Right renal cortex interstitium (tissue), 3 donors: ENCODE results near the gene REEP2. TPM values are rescaled to one million over a fixed set of nuclear protein-coding genes. Genes with fewer than 3 reads are reported as not detected.

Experiments used
- DNase-seq, 3 donors: peaks; one replicate each; pipeline ENCODE4 v3.0.0-alpha.2; 2013; ENCODE audit warnings: low read depth in 3 of 3, low spot score in 2 of 3
- polyA plus RNA-seq, 3 donors: library from polyadenylated mRNA; unstranded; fragments of 120-200 nt; gene quantifications; one replicate each; pipeline ENCODE4 v1.2.1, GENCODE V29; 2013; ENCODE audit not compliant: insufficient read length in 3 of 3

Gene REEP2
- polyA plus RNA-seq, 3 donors = 7.2 to 10.9 (median 8.2) TPM

GRCh38 chr5:138448070-138448469 lies 9.2 kb downstream of the REEP2 start:
- no peak for DNase-seq

DNA sequence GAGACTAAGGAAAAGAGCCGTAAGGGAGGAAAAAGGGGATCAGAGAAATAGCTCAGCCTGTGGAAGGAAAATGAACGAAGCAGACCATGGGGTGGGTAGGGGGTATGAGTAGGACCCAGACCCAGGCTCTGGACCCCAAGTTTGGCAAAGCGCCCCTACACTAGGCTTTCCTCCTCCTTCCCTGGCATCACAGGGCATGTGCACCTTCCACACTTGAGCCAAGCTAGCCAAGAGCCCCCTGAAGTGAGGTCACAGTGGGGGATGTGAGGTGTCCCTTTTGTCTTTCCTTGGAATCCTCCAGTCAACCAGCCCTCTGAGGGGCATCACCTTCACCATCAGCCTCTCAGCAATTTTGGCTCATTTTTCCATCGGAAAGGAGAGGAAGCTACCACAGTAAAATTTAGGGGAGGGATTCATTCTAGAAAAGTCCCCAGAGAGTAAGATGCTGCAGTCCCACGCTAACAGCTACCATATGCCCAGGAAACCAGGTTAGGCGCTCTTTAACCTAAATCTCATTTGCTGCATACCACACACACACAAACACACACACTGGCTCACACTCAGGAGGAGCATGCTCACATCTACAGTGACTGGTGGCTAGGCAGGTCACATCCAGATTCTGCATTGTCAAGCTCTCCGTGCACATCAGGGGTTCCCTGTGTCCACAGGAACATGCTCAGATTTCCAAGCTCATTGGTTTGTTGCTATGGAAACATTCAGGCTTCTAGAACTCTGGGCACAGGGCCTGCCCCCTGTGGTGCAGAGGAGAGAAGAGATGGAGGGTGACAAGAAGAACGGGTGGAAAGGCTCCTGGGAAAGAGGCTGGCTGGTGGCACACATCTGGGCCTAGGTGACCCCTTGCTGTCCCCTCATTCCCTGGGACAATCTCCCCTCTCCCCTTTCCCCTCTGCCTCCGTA lies 9.9 kb downstream of the REEP2 start:
- DNase-seq = no peak

DNA sequence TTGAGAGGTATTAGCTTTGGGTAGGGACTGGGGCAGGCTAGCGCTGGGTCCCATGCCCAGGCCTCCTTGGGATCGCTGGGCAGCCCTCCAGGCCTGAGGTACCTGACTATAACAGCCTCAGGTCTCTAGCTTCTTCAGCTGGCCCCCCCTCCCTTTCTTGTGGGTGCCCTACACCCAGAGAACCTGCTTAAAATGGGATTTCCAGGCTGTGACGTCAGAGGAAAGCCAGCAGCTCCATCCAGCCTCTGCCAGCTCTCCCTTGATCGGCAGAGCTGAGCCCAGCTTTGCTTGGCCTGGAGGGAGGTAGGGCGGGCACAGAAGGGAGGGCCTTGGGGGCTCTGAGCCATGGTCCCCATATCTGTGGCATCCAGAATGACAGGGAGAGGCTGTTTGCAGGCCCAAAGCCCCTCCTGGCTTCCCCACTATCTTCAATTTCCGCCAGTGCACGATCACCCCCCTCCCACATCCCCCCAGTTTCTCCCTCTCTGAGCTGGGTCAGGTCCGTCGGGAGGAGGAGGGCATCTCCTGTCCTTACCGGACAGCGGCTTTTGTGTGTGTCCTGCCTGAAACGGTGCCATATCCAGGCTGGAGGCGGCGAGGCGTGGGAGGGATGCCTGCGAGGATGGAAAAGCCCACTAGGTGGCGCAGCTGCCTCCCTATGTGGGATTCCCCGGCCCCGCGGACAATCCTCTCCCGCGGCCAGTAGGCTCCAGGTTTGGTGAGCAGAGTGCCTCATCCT lies 10.8 kb downstream of the REEP2 start:
- DNase-seq = peak in 1 of 3 donors; percentile 79

DNA sequence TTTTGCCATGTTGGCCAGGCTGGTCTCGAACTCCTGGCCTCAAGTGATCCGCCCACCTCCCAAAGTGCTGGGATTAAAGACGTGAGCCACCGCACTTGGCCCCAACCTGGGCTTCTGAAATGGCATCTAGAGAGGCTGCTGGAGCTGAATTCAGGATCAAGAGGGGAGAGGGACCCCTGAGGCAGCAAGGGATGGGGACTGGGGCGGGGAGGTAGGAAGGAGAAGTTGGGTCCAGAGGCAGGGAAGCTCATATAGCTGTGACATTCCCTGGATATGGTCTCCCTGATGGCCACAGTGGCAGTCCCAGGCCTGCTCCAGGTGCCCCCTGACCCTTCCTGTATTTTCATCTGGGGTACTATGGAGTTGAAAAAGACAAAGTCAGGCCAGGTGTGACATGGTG lies 12.1 kb downstream of the REEP2 start:
- no peak for DNase-seq

DNA sequence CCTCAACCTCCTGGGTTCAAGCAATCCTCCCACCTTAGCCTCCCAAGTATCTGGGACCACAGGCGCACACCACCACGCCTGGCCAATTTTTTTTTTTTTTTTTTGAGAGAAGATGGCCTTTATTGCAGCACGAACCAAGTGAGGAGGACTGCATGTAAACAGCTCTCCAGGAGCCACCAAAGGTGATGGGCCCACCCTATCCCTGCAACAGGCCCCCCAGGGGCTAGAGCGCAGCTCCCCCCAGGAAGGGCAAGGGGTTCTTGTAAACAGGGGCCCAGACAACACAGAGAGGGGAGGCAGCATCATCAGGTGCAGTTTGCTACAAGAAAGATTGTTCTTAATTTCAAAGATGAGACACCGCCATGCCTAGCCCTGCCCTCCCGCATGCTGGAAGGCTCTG lies 13.9 kb downstream of the REEP2 start:
- no peak for DNase-seq

DNA sequence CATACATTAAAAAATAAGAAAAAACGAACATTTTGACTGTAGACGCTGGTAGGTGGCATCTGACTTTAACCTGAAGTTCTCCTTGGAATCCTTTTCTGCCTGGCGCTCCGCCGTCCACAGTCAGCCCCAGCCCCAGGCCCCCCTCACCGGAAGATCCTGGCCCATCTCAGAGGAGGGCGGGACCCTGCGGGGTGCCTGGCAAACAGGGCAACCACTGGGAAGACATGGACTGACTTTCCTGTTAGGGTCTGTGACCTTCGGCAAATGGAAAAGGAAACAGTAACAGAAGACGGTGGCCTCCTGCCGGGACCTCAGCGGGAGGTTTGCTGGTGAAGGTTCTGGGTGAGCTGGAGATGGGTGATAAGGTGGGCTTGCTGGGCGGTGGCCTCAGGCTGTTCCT lies 14.7 kb downstream of the REEP2 start:
- DNase-seq = no peak

GRCh38 chr5:138454121-138454520 lies 15.3 kb downstream of the REEP2 start:
- no peak for DNase-seq

GRCh38 chr5:138455232-138455930 lies 16.5 kb downstream of the REEP2 start:
- DNase-seq = no peak

GRCh38 chr5:138457531-138458275 lies 18.8 kb downstream of the REEP2 start:
- no peak for DNase-seq

DNA sequence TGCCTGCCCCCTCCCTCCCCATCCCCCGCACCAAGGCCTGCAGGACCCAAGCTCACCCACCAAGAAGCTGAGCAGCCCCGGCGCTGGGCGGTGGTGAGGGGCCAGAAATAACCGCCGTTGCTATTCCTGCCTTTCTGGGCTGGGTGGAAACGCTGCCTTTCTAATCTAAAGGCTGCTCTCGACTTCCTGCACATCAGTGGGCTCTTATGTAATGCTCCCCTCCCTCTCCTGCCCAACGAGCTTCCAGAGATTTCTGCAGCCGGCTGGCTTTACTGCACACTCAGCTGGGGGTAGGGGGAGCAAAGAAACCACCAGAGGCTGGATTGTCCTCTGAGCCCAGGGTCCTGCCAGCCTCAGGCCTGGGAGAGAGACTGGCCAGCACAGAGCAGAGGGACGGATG lies 19.5 kb downstream of the REEP2 start:
- DNase-seq = no peak

DNA sequence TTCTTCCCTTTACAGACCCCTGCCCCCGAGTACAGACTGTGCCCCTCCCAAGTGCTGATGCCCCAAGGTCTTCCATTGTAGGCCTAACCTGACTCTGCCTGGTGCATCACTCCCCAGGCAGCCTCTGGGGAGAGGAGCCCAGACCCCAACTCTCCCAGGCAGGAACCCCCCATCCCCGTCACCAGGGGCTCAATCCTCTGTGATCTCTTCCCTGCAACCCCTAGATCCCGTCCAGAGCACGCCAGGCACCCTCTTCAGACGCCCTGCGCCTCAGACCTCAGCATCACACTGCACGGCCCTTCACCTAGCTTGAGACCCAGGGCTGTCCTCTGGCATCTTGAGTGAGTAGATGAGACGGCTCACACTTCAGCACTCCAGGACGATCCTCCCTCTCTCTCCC lies 20.0 kb downstream of the REEP2 start:
- DNase-seq = no peak

- no peak for DNase-seq
These were observed 20.6 kb downstream of the REEP2 start for GRCh38 chr5:138459311-138459933.

DNA sequence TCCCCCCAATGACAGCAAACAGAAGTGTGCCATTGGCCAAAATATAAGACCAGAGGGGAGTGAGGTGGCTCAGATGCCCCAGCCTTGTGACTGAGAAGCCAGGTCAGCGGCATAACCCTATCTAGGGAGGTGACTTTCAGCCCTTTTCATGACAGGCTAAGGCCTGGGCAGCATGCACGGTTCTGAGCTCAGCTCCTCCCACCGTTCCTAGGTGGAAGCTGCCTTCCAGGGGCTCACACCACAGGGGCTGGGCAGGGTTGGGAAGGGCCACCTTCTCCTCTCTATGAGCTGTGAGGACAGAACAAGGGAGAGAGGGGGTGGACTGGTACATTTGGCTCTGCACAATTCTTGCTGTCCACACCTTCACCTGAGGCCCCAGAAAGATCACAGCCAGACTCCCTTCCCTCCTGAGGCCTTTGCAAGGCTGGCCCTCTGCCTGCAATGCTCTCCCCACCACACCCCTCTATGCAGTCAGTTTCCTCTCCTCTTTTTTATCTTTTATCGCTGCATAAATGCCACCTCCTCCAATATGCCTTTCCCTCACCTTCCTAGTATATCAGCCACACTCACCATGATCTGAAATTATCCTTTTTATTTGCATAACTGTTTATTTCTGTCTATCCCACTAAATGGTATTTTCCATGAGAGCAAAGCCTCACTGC lies 21.3 kb downstream of the REEP2 start:
- no peak for DNase-seq

- no peak for DNase-seq
These were observed 22.7 kb downstream of the REEP2 start for GRCh38 chr5:138461343-138462125.

- DNase-seq = no peak
These were observed 24.7 kb downstream of the REEP2 start for GRCh38 chr5:138463419-138464007.

DNA sequence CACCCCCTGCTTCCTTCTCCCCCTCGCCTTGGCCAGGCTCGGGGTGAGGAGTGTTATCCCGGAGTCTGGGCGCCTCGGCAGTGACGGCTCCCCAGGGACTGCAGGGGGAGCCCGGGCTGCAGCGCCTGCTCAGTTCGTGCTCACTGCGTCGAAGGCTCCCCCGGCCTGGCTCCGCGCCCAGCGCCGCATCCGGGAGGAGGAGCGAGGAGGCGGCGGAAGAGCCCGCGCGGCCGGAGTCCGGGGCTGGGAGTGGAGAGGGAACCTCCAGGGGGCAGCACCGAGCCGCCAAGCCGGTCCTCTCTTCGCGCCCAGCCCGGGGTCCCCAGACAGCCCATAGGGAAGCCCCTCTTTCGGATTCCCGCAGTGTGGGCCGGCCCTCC lies 25.1 kb downstream of the REEP2 start:
- DNase-seq = peak in 2 of 3 donors; percentile 94

DNA sequence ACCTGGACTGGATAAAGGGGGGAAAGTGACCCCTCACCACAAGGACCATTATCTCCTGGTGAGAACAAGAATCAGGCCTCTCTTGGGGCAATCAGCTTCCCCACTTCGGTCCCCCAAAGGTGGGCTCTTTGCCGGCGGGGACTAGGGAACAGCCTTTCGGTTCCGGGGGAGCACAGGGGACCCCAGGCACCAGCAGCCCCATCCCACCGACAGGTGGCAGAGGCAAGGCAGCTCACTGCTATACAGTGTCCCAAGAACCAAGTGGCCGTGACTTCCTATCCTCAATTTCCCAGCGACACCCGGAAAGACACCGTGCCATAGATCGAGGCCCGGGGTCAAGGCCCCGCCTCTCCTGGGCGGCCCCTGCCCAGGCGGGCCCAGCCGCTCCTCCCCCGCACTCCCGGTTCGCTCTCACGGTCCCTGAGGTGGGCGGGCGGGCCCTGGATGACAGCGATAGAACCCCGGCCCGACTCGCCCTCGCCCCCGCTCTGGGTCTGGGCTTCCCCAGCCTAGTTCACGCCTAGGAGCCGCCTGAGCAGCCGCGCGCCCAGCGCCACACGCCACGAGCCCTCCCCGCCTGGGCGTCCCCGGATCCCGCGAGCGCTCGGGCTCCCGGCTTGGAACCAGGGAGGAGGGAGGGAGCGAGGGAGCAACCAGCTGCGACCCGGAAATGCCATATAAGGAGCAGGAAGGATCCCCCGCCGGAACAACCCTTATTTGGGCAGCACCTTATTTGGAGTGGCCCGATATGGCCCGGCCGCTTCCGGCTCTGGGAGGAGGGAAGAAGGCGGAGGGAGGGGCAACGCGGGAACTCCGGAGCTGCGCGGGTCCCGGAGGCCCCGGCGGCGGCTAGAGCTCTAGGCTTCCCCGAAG lies 25.8 kb downstream of the REEP2 start:
- peak; percentile 97 to 99 (median 98) for DNase-seq
